GM04503 (cell line): ENCODE measurements around the gene LRP6.
"Not testable (repeated sequence)": the region's sequence is repeated elsewhere in the genome, so short reads cannot be mapped to it uniquely, and the experiment has no call there.

Source experiments
- DNase-seq: peaks from one replicate; pipeline ENCODE4 v3.0.0-alpha.2; 2012; ENCODE audit warnings: low read depth

LRP6 gene

DNA sequence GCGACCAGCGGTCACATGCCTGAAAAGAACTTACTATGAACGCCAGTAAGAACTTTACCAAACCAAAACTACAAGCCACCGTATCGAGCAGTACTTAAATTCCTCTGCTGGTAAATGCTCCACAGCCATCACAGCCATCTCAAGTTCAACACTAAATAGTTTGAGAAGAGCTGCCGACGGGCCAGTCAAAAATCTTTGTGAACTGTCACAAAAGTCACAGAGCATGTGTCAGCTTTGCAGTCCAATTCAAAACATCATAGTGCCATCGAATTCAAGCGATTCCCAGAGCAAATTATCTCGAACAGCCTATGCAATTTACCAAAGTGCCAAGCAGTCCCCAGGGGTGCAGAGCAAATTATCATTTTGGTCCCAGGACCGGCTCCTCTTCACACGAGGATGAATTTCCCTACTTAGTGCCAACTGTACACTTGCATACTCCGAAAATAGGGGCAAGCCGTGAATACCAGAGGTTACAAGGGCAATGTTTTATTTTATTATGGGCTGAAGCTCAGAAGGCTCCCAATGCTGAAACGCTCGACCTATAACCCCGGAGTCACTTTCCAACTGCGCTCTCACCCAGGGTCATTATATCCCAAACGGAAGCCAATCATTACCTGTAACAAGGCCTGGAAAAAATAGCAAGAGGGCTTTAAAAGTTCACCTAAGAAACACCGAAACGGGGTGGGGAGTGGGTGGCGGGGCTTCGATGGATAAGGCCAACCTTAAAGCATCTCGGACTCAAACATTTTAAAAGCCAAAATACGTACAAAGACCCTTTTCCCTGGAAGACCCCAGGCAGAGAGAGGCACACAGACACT lies 1.1 kb downstream of the LRP6 start:
- DNase-seq = no peak

DNA sequence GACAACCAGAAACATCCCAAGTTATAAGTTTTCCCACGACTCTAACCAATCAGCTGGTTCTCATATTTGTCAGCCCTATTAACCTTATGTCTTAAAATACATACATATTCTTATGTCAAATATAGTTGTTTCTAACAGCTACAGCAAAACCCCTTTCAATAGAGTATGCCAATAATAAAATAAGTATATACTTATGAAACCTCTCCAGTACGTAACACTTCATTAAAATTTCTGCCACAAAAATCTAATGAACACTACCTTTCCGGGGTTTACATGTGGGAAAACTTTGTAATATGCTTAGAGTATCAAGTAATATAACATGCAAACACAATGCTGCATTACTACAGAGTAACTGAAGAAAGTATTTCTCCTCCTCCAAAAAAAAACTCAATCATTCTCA lies 1.8 kb downstream of the LRP6 start:
- DNase-seq = no peak

DNA sequence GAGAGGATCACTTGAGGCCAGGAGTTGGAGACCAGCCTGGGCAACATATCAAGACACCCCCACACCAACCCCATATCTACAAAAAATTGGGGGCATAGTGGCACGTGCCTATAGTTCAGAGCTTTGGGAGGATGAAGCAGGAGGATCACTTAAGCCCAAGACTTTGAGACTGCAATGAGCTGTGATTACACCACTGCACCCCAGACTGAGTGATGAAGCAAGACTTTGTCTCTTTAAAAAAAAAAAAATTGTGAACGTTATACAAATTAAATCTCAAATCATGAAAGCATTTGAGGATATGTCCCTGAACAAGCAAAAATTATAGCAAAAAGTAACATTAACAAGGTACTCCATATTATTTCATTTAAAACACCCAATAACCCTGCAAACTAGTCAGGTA lies 2.9 kb downstream of the LRP6 start:
- no peak for DNase-seq

DNA sequence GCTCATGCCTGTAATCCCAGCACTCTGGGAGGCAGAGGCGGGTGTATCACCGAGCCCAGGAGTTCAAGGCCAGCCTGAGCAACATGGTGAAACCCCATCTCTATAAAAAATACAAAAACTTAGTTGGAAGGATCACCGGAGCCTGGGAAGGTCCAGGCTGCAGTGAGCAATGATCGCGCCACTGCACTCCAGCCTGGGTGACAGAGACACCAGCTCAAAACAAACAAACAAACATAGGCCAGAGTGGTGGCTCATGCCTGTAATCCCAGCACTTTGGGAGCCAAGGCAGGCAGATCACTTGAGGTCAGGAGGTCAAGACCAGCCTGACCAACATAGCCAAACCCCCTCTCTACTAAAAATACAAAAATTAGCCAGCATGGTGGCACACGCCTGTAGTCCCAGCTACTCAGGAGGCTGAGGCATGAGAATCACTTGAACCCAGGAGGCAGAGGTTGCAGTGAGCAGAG lies 10.5 kb downstream of the LRP6 start:
- DNase-seq = not testable (repeated sequence)

- DNase-seq = no peak
These were observed 12.3 kb downstream of the LRP6 start for GRCh38 chr12:12254553-12254952.

GRCh38 chr12:12249216-12250050 lies 17.4 kb downstream of the LRP6 start:
- no peak for DNase-seq

GRCh38 chr12:12247584-12247983 lies 19.3 kb downstream of the LRP6 start:
- DNase-seq = no peak

- DNase-seq = no peak
These were observed 22.5 kb downstream of the LRP6 start for GRCh38 chr12:12244341-12244740.

DNA sequence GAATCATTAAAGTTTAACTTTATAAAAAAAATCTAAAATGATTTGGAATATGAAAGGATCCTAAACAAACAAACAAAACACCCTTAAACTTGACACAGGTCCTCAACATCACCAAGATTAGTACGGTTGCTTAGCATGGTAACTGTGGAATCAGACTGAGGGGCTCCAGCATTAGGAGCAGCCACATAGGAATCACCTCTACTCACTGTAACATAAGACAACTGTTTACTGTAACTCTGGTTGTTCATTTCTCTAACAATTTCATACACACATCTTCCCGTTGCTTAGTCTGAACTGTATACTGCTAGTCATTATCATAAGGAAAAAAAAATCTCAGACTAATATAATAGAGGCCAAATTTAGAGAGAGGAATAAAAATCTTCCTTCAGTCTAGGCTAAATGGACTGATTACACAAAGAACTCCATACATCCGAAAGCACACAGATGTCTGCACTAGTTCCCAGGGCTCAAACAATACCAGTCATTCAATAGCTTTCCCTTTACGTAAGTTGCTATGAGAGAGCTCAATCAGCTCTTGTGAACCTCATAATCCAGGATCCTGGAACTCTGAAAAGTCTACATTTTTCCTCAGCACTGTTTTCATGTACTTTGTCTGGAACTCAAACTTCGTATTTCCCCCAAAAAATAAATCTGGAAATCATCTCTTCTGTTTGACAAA lies 26.0 kb downstream of the LRP6 start:
- DNase-seq = no peak

- DNase-seq = no peak
These were observed 27.7 kb downstream of the LRP6 start for GRCh38 chr12:12239127-12239526.

DNA sequence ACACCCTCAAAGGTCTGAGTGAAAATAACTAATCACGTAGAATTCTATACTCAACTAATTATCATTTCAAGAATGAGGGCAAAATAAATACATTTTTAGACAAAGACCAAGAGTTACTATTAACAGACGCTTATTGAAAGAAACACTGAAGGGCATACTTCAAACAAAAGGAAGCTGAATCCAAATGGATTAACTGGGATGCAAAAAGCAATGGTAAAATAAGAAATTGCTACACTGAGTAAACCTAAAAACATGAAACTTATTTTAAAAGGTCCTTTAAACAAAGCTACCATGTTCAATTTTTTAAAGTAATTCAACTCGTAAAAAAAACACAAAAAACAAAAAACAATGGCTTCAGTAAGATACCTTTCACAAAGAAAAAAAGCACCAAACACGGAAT lies 28.2 kb downstream of the LRP6 start:
- DNase-seq = no peak

GRCh38 chr12:12236896-12237295 lies 29.9 kb downstream of the LRP6 start:
- DNase-seq = no peak

- no peak for DNase-seq
These were observed 36.6 kb downstream of the LRP6 start for GRCh38 chr12:12230275-12230674.

DNA sequence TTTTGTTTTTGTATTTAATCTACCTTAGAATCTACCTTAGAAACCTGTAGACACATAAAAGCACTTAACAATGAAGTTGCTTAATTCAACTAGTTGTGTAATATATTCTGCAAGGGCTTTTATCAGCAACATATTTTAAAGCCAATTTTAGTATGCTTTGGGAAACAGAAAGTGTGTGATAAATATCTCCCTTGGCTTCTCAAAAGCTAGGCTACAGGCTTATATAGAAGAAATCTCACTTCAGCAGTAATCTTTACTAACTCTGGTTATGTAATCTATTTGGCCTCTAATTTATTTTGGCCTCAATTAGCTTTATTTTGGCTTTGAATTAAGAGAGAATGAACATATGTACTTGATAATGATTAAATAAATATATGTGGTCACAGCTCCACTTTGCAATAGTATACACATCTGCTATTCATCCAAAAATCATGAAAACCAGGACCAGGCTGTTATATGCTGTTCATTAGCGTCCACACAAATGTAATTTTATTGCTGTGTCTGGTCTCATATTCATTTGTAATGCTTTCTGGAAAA lies 37.2 kb downstream of the LRP6 start:
- no peak for DNase-seq

- no peak for DNase-seq
These were observed 38.4 kb downstream of the LRP6 start for GRCh38 chr12:12228402-12228801.

- DNase-seq = no peak
These were observed 40.7 kb downstream of the LRP6 start for GRCh38 chr12:12226187-12226586.

DNA sequence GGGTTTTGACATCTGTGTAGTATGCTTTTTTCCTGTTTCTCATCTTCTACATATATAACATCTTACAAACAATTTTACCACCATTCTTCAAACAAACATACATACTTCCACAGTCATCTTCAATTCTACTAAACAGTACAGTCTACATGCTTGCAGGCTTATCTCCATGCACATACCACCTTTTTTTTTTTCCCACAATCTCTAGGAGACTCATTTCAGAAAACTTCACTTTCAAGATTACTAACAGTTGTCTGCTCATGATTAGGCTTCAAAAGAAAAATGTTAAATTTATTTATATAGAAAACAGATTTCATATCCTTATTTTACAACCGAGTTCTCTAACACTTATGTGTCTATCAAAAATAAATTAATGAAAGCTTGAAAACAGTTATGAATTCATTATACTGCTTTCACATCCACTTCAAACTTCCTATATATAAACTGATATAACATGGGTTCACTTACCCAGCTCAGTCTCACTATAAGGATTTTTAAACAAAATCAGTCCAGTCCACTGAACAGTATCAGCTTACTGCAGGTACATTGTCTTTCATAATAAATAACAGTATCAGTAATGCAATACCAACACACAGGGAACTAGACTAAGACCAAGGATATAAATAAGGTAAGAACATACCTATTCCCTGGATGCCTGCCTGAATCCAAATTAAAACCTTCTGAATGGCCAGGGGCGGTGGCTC lies 42.5 kb downstream of the LRP6 start:
- DNase-seq = no peak

- DNase-seq = no peak
These were observed 45.3 kb downstream of the LRP6 start for GRCh38 chr12:12221560-12221959.

DNA sequence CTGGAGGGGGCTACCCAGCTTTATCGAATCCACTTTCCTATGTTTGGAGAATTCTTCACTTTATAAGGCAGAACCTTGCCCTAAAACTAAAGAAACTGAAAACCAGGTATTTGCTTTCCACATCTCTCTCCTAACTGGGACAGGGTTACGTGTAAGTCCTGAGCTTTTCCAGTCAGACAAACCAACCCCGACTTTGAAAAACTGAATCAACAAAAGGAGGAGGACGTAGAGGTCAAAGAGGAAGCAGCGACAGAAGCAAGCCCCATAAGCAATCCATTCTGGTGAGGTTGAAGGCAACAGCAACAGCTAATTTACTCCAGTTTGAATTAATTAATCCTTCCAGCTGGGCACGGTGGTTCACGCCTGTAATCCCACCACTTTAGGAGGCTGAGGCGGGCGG lies 47.2 kb downstream of the LRP6 start:
- DNase-seq = no peak

GRCh38 chr12:12217018-12217359 lies 49.9 kb downstream of the LRP6 start:
- DNase-seq = no peak

- DNase-seq = no peak
These were observed 50.4 kb downstream of the LRP6 start for GRCh38 chr12:12216349-12217017.
